GM23248 (cell line): ENCODE results near the gene FAM8A1. TPM values are rescaled to one million over a fixed set of nuclear protein-coding genes. Genes with fewer than 3 reads are reported as not detected.
"Not testable (repeated sequence)": the region's sequence is repeated elsewhere in the genome, so short reads cannot be mapped to it uniquely, and the experiment has no call there.

Experiments used
- DNase-seq: peaks from one replicate; pipeline ENCODE4 v3.0.0-alpha.2; 2015
- H2AFZ ChIP-seq: fragments of 200-600 bp; sonication (generic); 2 replicates; pipeline ENCODE4 v1.6.1; 2016; ENCODE audit warnings: antibody characterized with exemption
- H3F3A ChIP-seq: fragments of 200-600 bp; sonication (generic); 2 replicates; pipeline ENCODE4 v1.6.1; 2016; ENCODE audit warnings: mild to moderate bottlenecking, antibody characterized with exemption, mixed run types; ENCODE audit not compliant: insufficient read depth
- H3K27ac ChIP-seq: fragments of 200-600 bp; sonication (generic); 2 replicates; pipeline ENCODE4 v1.5.1; 2016; ENCODE audit warnings: mild to moderate bottlenecking
- H3K27me3 ChIP-seq: fragments of 200-600 bp; sonication (generic); replicated peaks from 2 replicates; pipeline ENCODE4 v1.6.1; 2016; ENCODE audit warnings: mild to moderate bottlenecking; ENCODE audit not compliant: insufficient read depth
- H3K36me3 ChIP-seq: fragments of 200-600 bp; sonication (generic); 2 replicates; pipeline ENCODE4 v1.6.1; 2016; ENCODE audit warnings: low read depth, mild to moderate bottlenecking
- H3K4me1 ChIP-seq: fragments of 200-600 bp; sonication (generic); 2 replicates; pipeline ENCODE4 v1.6.1; 2016; ENCODE audit warnings: mild to moderate bottlenecking; ENCODE audit not compliant: insufficient read depth
- H3K4me2 ChIP-seq: fragments of 200-600 bp; sonication (generic); one replicate; pipeline ENCODE4 v1.6.1; 2016; ENCODE audit warnings: mild to moderate bottlenecking; ENCODE audit not compliant: unreplicated experiment
- H3K4me3 ChIP-seq: fragments of 200-600 bp; sonication (generic); 2 replicates; pipeline ENCODE4 v1.5.1; 2016; ENCODE audit warnings: mild to moderate bottlenecking
- H3K79me2 ChIP-seq: fragments of 200-600 bp; sonication (generic); 2 replicates; pipeline ENCODE4 v1.6.1; 2016; ENCODE audit warnings: mild to moderate bottlenecking; ENCODE audit not compliant: insufficient read depth
- H3K9ac ChIP-seq: fragments of 200-600 bp; sonication (generic); 2 replicates; pipeline ENCODE4 v1.6.1; 2016; ENCODE audit warnings: mild to moderate bottlenecking
- H3K9me2 ChIP-seq: fragments of 200-600 bp; sonication (generic); 2 replicates; pipeline ENCODE4 v1.6.1; 2016; ENCODE audit warnings: mixed run types, mild to moderate bottlenecking, moderate library complexity; ENCODE audit not compliant: insufficient read depth
- H3K9me3 ChIP-seq: fragments of 200-600 bp; sonication (generic); one replicate; pipeline ENCODE4 v1.6.1; 2017; ENCODE audit warnings: low read depth
- H4K20me1 ChIP-seq: fragments of 200-600 bp; sonication (generic); 2 replicates; pipeline ENCODE4 v1.6.0; 2016; ENCODE audit not compliant: insufficient read depth
- EZH2 ChIP-seq: fragments of 200-600 bp; sonication (generic); IDR thresholded peaks from 2 replicates; pipeline ENCODE4 v1.6.1; 2018; ENCODE audit warnings: antibody characterized with exemption, mild to moderate bottlenecking; ENCODE audit not compliant: insufficient read depth, poor library complexity, severe bottlenecking
- EZH2phosphoT487 ChIP-seq: fragments of 200-600 bp; sonication (generic); IDR thresholded peaks from 2 replicates; pipeline ENCODE4 v1.6.1; 2018; ENCODE audit warnings: antibody characterized with exemption, moderate library complexity, mild to moderate bottlenecking, low read depth; ENCODE audit not compliant: insufficient read depth
- WGBS, 2 experiments: methylation state at CpG; one replicate each; pipeline ENCODE4 v1.1.6; 2015 to 2017; ENCODE audit warnings: low lambda C conversion rate in 2 of 2, low coverage in 1 of 2; ENCODE audit errors: missing lambda C conversion rate in 2 of 2; 5-methylcytosine and 5-hydroxymethylcytosine counted together
- in situ Hi-C: fragments of 300-500 bp; cut with MboI; formaldehyde crosslinking; loops from 2 replicates; pipeline ENCODE4 v1.15.0; 2020
- polyA plus RNA-seq: library from polyadenylated mRNA; unstranded; fragments of >200 nt; fragmentation: Nextera tagmentation; extraction: Ambion mirVana; gene quantifications from 2 replicates; pipeline ENCODE4 v1.2.1, GENCODE V29; 2016
- total RNA-seq: library from RNA; depleted of rRNA; stranded (reverse); fragments of >200 nt; shearing (Covaris generic); gene quantifications from 2 replicates; pipeline ENCODE4 v1.2.3, GENCODE V29; 2014

Gene FAM8A1
- total and polyA plus RNA-seq, 2 experiments from 2014 or later = 15.0 to 28.4 TPM

DNA sequence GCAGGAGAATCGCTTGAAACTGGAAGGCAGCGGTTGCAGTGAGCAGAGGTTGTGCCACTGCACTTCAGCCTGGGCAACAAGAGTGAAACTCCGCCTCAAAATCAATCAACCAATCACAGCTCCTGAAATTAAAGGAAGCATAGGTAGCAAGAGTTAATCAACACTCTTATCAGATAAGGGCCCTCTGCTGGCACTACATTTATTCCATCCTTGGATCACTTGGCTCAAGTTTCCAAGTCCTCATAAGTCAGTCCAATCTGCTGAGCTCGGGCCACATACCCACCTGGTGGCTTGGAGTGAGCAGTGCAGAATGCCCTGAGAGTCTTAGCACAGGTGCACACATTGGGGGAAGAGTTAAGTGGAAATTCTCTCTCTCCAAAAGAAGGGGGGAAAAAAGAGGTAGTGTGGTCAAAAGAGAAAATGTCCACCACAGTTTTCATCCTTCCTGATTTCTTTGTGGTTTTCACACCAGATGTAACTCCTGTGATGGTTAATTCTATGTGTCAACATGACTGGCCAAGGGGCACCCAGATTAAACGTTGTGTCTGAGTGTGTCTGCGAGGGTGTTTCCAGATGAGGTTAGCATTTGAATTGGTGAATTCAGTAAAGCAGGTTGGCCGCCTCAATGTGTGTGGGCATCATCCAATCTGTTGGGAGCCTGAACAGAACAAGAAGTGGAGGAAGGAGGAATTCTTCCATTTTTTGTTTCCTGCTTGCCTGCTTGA, 14.2 kb upstream of the FAM8A1 start:
- Histone ChIP-seq H3K27me3 (no peaks in the 10 kb centered on the region), H3K36me3 (no peaks in the 10 kb centered on the region), H3K9me2 (no peaks in the 10 kb centered on the region), H3F3A (peaks cover 19% of the 10 kb centered on the region), H3K4me1 (peaks cover 16% of the 10 kb centered on the region), H3K9ac (no peak overlapping the region), H3K9me3 (no peaks in the 10 kb centered on the region), H3K4me2 (no peak overlapping the region), H3K27ac (no peak overlapping the region), H2AFZ (no peak overlapping the region), H3K4me3 (no peak overlapping the region), H4K20me1 (no peaks in the 10 kb centered on the region), H3K79me2 (no peaks in the 10 kb centered on the region)
- in situ Hi-C loops = no loop called here
- 85 to 86% methylated on average over 7 of the region's 7 CpGs for whole genome bisulfite sequencing, 2 experiments
- no peak for TF ChIP-seq EZH2
- no peak for TF ChIP-seq EZH2phosphoT487
- no peak for DNase-seq

DNA sequence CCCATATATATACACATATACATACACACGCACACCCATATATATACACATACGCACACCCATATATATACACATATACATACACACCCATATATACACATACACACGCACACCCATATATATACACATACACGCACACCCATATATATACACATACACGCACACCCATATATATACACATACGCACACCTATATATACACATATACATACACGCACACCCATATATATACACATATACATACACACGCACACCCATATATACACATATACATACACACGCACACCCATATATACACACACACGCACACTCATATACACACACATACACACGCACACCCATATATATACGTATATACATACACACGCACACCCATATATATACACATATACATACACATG, 13.5 kb upstream of the FAM8A1 start:
- H3K9ac ChIP-seq, H3K9me3 ChIP-seq, H3K36me3 ChIP-seq, H3K79me2 ChIP-seq, H3K27ac ChIP-seq, DNase-seq, H4K20me1 ChIP-seq, H2AFZ ChIP-seq, in situ Hi-C loops, H3K9me2 ChIP-seq, H3K4me2 ChIP-seq, H3K4me3 ChIP-seq, H3K27me3 ChIP-seq: not testable (repeated sequence)
- H3F3A ChIP-seq = peaks cover 19% of the 10 kb centered on the region
- H3K4me1 ChIP-seq = peaks cover 16% of the 10 kb centered on the region
- 96 to 97% methylated on average over 10 to 13 of the region's 13 CpGs for WGBS, 2 experiments

DNA sequence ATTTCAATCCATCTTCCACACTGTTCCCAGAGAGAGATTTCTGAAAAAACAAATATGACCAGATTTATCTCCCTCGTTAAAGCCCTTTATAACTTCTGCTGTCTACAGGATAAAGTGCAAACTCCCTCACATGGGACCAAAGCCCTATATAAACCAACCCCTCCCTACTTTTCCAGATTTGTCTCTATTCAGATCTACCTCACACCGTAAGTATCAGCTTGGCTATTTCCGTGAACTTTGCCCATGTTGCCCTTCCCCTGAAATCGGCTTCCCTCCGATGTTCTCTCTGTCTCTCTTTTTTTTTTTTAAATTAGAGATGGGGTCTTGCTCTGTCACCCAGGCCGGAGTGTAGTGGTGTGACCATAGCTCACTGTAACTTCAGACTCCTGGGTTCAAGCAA, 12.1 kb upstream of the FAM8A1 start:
- H3K9me3 ChIP-seq = no peaks in the 10 kb centered on the region
- H3K27ac ChIP-seq = no peak overlapping the region
- TF ChIP-seq EZH2phosphoT487 (no peak), EZH2 (no peak)
- no peak overlapping the region for H3K4me2 ChIP-seq
- H2AFZ ChIP-seq = no peak overlapping the region
- H3K27me3 ChIP-seq = no peaks in the 10 kb centered on the region
- H3K4me3 ChIP-seq = no peak overlapping the region
- H3K9me2 ChIP-seq = no peaks in the 10 kb centered on the region
- WGBS, 2 experiments = 92 to 96% methylated on average over 6 of the region's 6 CpGs
- in situ Hi-C loops = no loop called here
- DNase-seq = no peak
- H3K79me2 ChIP-seq = no peaks in the 10 kb centered on the region
- H3K36me3 ChIP-seq = no peaks in the 10 kb centered on the region
- H4K20me1 ChIP-seq = no peaks in the 10 kb centered on the region
- no peak overlapping the region for H3K9ac ChIP-seq
- H3F3A ChIP-seq = peaks cover 12% of the 10 kb centered on the region
- peaks cover 16% of the 10 kb centered on the region for H3K4me1 ChIP-seq

- Histone ChIP-seq H3K9me3 (no peaks in the 10 kb centered on the region), H3K4me2 (no peak overlapping the region), H2AFZ (no peak overlapping the region), H4K20me1 (no peaks in the 10 kb centered on the region), H3K4me3 (no peak overlapping the region), H3K36me3 (no peaks in the 10 kb centered on the region), H3K27ac (no peak overlapping the region; the same call in 1 of the 2 replicates), H3K9ac (no peak overlapping the region), H3K27me3 (no peaks in the 10 kb centered on the region), H3K4me1 (peaks cover 7% of the 10 kb centered on the region; the same call in 1 of the 2 replicates), H3F3A (no peaks in the 10 kb centered on the region), H3K9me2 (no peaks in the 10 kb centered on the region), H3K79me2 (no peaks in the 10 kb centered on the region)
- TF ChIP-seq EZH2 (no peak), EZH2phosphoT487 (no peak)
- in situ Hi-C loops = no loop called here
- WGBS, 2 experiments = 45% methylated on average over 5 of the region's 5 CpGs
- peak; percentile 96 for DNase-seq
Measured at GRCh38 chr6:17589406-17590096, 10.6 kb upstream of the FAM8A1 start.

DNA sequence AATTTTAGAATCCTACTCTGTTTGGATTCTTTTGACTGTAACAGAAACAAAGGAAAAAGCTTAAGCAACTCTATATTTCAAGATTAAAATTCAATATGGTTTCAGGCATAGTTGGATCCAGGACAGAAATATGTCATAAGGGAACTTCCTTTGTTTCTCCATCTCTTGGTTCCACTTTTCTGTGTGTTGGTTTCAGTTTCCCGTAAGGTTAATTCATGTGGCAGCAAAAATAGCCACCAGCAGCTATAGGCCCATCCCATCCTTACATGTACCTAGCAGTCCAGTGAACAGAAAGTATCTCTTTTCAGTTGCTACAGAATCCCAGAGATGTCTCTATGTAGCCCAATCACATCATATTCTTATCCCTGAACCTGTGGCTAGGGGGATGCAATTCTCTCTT, 8.8 kb upstream of the FAM8A1 start:
- WGBS, 2 experiments = 89 to 100% methylated on average over 1 of the region's 1 CpG
- H3K9ac ChIP-seq = no peak overlapping the region
- in situ Hi-C loops = no loop called here

More for the DNA sequence above, 8.8 kb upstream of the FAM8A1 start:
- Histone ChIP-seq H4K20me1 (no peaks in the 10 kb centered on the region), H3K79me2 (no peaks in the 10 kb centered on the region), H3K4me2 (no peak overlapping the region), H3K9me3 (no peaks in the 10 kb centered on the region), H2AFZ (no peak overlapping the region), H3K9me2 (no peaks in the 10 kb centered on the region), H3K4me1 (peaks cover 7% of the 10 kb centered on the region; the same call in 1 of the 2 replicates), H3K4me3 (no peak overlapping the region), H3K36me3 (no peaks in the 10 kb centered on the region), H3K27me3 (no peaks in the 10 kb centered on the region), H3F3A (no peaks in the 10 kb centered on the region), H3K27ac (no peak overlapping the region)
- DNase-seq = no peak
- no peak for TF ChIP-seq EZH2
- no peak for TF ChIP-seq EZH2phosphoT487
